ENCODE results near the gene UBAC1.

- no peak for TF ChIP-seq CTCF (conservative IDR thresholded peaks at IDR 0.05; ENCODE audit: low read depth, low read length)
- TF ChIP-seq EZH2 (IDR thresholded peaks at IDR 0.05; ENCODE audit: borderline replicate concordance, low read depth, low read length, poor library complexity, severe bottlenecking): no peak
These were observed 29.8 kb downstream of the UBAC1 start for GRCh38 chr9:135931349-135931820.
